ENCODE results near the gene ATL2.
"Not testable (repeated sequence)": the region's sequence is repeated elsewhere in the genome, so short reads cannot be mapped to it uniquely, and the experiment has no call there.

The ATL2 gene

GRCh38 chr2:38377050-38377828 is at the start of gene ATL2:
TSS of gene ATL2 (minus strand) at chr2:38377273. CDS start at chr2:38377260, 13 bp downstream.
- peak; percentile 93 for DNase-seq

DNA sequence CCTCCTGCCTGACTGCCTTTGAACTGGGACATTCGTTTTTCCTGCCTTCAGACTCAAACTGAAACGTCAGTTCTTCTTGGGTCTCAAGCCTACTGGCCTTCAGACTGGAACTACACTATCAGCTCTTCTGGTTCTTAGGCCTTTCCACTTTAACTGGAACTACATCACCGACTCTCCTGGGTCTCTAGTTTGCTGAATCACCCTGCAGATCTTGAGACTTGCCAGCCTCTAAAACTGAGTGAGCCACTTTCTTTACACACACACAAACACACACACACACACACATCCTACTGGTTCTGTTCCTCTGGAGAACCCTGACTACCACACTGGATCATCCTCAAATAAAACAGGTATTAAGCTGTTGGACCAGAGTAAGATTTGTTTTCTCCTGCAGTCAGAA is 46.7 kb upstream of the ATL2 start:
- no peak for DNase-seq

- no peak for DNase-seq
Measured at GRCh38 chr2:38421274-38422056, 44.4 kb upstream of the ATL2 start.

DNA sequence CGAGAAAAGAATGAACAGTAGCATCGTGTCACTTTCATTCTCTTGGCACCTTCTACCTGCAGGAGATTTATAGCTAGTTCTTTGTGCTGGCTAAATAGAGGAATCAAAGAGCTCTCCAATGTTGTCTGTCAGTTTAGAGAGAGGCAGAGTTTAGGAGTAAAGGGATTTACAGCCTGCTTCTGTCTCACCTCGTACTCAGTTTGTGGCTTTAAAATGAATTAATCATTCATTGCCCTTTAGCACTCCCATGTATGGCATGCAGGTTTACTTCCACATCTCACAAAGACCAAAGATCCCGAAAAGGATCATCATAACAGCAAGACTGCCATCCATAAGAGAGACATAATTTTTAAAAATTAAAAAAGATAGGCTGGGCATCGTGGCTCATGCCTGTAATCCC is 42.4 kb upstream of the ATL2 start:
- no peak for DNase-seq

DNA sequence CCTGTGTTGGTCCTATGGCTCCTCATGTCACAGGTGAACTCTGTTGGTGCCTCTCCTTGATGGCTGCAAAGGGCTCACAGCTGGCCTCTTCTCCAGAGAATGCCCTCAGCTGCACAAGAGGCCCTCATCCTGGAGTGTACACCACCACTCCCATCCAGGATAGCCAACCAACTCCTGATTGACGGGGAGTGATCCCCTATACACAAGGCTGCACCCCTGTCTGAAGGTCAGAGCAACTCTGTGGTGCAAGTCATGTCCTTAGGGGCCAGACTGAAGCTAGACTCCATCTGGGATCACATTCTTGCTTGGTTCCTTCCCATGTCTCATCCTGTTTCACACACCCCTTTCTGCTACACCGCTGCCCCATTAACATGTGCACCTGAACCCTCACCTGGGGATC is 41.7 kb upstream of the ATL2 start:
- DNase-seq: no peak

GRCh38 chr2:38417745-38418689 is 40.9 kb upstream of the ATL2 start:
- no peak for DNase-seq

DNA sequence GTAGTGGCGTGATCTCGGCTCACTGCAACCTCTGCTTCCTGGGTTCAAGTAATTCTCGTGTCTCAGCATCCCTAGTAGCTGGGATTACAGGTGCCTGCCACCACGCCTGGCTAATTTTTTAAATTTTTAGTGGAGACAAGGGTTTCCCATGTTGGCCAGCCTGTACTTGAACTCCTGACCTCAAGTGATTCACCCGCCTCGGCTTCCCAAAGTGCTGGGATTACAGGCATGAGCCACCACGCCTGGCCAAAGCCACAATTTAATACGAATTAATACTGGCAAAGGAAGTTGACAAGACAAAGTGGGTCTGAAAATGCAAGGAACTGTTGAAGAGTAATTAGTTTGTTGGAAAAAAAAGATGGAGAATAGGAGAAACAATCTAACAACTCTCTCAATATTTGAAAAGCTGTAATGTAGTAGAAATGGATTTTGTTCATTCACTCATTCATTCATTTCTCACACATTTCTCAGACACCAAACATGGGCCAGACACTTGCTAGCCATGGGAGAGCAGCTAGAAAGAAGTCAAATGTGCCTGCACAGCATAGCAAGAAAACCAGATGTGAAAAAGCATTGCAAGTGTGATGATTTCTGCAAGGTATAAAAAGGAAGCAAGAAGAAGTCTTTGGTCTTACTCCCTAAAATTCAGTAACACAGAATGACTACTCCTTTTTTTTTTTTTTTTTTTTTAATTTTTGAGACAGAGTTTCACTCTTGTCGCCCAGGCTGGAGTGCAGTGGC is 39.4 kb upstream of the ATL2 start:
- no peak for DNase-seq

DNA sequence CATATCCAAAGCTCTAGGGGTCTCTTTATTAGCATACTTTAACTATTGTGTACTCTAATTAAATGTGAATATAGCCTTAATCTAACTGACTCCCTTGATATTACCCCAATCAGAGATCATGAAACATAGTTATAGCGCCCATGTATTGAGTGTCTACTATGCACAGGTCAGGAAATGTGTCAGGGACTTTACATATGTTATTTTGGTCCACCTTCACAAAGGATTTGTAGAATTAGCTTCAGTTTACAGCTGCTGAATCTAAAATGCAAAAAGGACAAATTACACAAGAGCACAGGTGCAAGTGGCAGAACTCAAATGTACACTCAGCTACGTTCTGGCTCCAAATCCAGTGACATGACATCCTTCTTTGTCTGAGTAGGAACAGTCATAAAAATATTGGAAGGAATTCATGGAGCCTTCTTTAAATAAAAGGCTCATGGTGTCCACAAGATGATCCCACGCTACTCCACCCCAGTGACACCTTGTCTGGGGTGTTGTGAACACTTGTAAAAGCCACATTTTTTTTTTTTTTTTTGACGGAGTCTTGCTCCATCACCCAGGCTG is 38.7 kb upstream of the ATL2 start:
- DNase-seq: no peak

DNA sequence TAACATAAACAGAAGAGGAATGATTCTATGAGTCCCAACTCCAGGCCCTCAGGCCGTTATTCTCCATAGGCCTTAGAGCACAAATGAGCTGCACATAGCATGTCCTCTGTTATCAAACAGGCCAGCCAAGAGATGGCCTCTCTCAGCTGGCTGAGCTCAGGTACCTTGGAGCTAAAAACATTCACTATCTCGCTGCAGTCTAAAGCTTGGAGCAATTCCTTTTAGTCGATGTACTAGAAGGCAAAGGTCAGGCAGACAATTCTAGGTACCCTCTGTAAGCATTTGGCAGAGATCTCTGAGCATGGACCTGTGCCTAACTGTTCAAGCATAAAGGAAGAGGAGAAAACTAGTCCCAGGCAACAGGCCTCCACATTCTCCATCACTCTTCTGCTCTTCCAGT is 38.0 kb upstream of the ATL2 start:
- DNase-seq: no peak

GRCh38 chr2:38412235-38412871 is 35.3 kb upstream of the ATL2 start:
- not testable (repeated sequence) for DNase-seq

DNA sequence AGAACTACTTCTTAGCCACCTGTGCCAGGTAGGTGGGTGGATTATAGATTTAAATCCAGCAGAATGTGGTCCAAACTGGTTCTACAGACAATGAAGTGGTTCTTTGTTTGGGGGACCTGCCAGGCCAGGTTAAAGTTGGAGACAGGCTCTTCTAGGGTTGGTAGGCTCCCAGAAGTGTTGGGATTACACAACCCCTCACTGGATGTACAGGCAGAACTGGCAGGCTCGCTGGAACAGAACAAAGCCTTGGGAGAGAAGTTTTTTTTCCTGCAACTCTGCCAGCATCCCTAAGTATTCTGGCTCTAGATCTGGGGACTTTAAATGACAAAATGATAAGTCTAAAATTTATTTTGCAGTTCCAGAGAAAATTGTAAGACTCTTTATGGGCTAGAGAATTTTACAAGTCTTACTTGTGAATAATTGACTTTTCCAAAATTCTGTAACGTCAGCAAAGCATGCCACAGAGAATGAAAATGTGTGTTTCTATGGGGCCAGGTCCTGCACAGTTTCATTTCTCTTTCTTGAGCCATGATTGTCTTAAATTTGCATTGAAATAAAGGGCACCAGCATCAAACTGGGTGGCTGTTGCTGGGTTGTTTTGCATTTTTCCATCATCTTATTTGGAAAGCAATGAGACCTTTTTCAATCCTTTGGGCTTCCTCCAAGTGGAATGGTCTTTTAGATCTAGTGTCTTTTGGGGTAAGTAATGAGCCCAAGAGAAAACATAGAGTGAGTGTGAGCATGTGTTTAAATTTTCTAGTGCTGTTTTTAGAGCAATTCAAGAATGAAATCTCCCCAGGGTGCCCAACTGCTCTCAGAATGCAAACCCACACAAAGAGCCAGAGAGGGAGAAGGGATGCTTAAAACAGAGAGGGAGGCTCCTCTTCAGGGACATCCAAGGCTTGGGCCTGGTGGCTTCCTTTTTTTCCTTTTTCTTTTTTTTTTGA is 32.4 kb upstream of the ATL2 start:
- no peak for DNase-seq

GRCh38 chr2:38407111-38407682 is 30.1 kb upstream of the ATL2 start:
- DNase-seq: no peak

- no peak for DNase-seq
Measured at GRCh38 chr2:38406597-38407110, 29.6 kb upstream of the ATL2 start.

DNA sequence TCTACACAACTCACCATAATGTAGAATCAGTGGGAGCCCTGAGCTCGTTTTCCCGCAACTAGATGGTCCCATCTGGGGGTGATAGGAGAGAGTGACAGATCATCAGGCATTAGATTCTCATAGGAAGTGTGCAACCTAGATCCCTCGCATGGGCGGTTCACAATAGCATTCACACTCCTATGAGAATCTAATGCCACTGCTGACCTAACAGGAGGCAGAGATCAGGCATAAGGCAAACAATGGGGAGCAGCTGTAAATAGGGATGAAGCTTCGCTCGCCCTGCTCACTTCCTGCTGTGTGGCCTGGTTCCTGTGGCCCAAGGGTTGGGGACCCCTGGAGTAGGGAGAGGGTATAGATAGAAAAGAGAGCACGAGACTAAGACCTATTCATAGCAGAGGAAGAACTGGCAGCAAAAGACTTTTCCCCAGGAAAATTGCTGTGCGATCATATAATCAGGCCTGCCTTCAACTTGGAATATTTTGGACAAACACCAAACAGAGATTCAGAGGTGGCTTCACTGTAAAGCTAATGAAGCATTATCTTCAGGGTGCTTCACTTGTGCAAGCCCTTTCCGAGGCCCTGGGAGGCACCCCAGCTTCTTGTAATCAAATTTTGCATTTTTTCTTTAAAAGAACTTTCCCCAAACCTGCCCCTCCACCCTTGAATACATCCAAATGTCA is 29.0 kb upstream of the ATL2 start:
- no peak for DNase-seq

- DNase-seq: no peak
Measured at GRCh38 chr2:38400513-38400912, 23.4 kb upstream of the ATL2 start.

- DNase-seq: no peak
Measured at GRCh38 chr2:38398739-38399138, 21.7 kb upstream of the ATL2 start.

DNA sequence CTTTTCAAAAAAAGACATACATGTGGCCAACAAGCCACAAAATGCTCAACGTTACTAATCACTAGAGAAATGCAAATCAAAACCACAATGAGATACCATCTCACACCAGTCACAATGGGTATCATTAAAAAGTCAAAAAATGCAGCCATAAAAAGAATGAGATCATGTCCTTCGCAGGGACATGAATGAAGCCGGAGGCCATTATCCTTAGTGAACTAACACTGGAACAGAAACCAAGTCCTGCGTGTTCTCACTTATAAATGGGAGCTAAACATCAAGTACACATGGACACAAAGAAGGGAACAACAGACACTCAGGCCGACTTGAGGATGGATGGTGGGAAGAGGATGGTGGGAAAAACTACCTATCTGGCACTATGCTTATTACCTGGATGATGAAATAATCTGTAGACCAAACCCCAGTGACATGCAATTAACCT is 17.8 kb upstream of the ATL2 start:
- no peak for DNase-seq

GRCh38 chr2:38394041-38394440 is 17.0 kb upstream of the ATL2 start:
- no peak for DNase-seq

DNA sequence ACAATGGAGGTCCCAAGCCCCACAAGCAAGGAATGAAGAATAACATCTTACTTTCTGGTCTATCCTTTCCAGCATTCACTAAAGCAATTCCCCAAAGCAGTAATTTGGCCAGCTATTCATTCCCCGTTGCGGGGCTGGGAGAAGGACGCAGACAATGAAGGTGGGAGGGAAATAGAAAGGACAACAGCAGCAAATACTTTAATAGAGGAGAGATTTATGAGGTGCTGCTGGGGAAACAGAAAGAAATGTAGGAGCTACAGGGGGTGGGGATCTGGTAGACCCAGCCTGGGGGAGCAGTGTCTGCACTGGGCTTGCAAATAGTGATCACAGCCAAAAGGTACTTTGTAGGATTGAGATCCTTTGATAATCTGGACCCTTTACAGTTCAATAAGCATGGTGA is 13.9 kb upstream of the ATL2 start:
- no peak for DNase-seq
